AG04450 (cell line): Measurements from ENCODE around the gene THBS2. TPM values are rescaled to one million over a fixed set of nuclear protein-coding genes. Genes with fewer than 3 reads are reported as not detected.
"Not testable (repeated sequence)": the region's sequence is repeated elsewhere in the genome, so short reads cannot be mapped to it uniquely, and the experiment has no call there.

Experiments
- CTCF ChIA-PET: fragments of 300-600, 350-600 bp; formaldehyde crosslinking; extraction: SDS; loops from one replicate; lab custom pipeline; 2022; ENCODE audit warnings: antibody characterized with exemption, inconsistent platforms; lab: Charles Lee
- POLR2A ChIA-PET: fragments of 350-600 bp; formaldehyde crosslinking; extraction: SDS; loops from one replicate; lab custom pipeline; 2021; ENCODE audit warnings: antibody characterized with exemption, inconsistent platforms; lab: Yijun Ruan, JAX
- DNase-seq: peaks from one replicate; pipeline ENCODE4 v3.0.0-alpha.2; 2011; ENCODE audit warnings: low read depth, low spot score
- H3K27ac ChIP-seq: one replicate; pipeline ENCODE4 v1.5.1; 2012; ENCODE audit warnings: low read depth, low read length, control low read depth
- H3K27me3 ChIP-seq: one replicate; pipeline ENCODE4 v1.6.0; 2012; ENCODE audit warnings: low read length; ENCODE audit not compliant: control insufficient read depth, insufficient read depth
- H3K4me3 ChIP-seq: 2 replicates; pipeline ENCODE4 v1.5.1; 2011; ENCODE audit warnings: mild to moderate bottlenecking, low read depth, low read length, control low read depth
- H3K9me3 ChIP-seq: 2 replicates; pipeline ENCODE4 v1.5.1; 2012; ENCODE audit warnings: low read length; ENCODE audit not compliant: control insufficient read depth, insufficient read depth
- CTCF ChIP-seq: IDR thresholded peaks from 2 replicates; pipeline ENCODE4 v1.5.1; 2011; ENCODE audit warnings: low read depth, low read length, control low read depth, inconsistent platforms
- polyA plus RNA-seq: library from polyadenylated mRNA; depleted of rRNA; stranded (reverse); fragments of >200 nt; gene quantifications from 2 replicates; pipeline ENCODE4 v1.2.3, GENCODE V29; 2011

Gene THBS2
- polyA plus RNA-seq, 1 experiment, result 95.8 TPM

DNA sequence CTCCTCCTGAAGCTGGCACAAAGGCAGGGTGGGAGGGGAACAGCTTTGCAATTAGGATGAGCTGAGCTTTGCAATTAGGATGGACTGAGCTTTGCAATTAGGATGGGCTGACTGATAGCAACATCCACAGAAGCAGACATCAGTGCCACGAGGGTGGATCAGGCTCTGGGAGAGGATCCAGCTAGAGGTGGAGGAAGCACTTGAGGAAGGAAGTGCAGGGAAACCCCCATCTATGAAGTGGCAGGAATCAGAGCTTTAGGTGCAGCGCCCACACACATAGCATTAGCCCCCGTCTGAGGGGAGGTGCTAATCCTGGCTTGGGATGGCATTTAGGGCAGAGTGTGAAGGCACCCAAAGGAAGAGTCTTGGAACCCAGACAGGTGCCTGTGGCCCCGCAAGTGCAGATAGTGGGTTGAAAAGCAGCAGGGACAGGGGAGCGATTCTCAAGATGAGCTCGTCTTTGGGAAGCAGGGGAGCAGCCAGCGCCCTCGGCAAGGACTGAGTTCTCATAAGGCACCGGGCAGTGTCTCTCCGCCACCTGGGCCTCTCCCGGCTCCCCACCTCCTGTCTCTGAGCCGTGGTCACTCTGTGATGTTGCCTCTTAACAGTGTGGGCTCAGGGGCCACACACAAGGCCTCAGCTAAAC lies 12.0 kb upstream of the THBS2 start:
- no peaks in the 10 kb centered on the region for H3K27me3 ChIP-seq
- ChIA-PET POLR2A (no interaction called here), CTCF (no interaction called here)
- peaks cover 13% of the 10 kb centered on the region for H3K9me3 ChIP-seq
- TF ChIP-seq CTCF, result no peak
- no peak overlapping the region for H3K27ac ChIP-seq
- H3K4me3 ChIP-seq, result no peak overlapping the region
- no peak for DNase-seq

DNA sequence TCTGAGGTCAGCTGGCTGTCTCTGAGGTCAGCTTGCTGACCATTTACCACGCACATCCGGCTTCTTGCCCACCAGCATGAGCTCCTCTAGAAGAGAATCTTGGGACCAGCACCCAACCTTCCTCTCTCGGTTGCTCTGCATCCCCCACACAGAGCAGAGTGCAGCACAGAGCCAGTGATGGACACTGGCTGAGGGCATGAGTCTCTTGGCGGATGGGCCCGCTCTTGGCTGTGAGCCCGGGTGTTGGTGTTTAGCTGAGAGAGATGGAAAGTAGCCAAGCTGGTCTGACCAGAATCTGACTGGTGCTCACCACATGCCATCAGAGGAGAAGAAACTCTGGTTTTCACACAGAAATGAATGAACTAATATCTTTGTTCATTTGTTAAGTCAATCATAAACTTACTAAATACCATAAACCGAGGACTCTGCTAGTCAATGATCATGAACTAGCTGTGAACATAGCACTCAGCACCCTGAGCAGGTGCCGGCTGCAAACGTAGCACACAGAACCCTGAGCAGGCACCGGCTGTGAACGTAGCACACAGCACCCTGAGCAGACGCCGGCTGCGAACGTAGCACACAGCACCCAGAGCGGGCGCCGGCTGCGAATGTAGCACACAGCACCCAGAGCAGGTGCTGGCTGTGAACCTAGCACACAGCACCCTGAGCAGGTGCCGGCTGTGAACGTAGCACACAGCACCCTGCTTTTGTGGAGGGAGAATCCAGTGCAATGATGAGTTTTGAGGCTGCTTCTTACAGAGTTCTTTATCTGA lies 10.4 kb upstream of the THBS2 start:
- Histone ChIP-seq H3K4me3 (no peak overlapping the region), H3K27me3 (no peaks in the 10 kb centered on the region), H3K27ac (no peak overlapping the region), H3K9me3 (peaks cover 13% of the 10 kb centered on the region)
- ChIA-PET POLR2A (interaction anchor here (0.6 kb wide), 1 partner anchor 1256 kb away, joined by 3 read pairs; no protein-coding TSS in a partner anchor), CTCF (interaction anchor here (0.7 kb wide), 1 partner anchor 256 kb away, joined by 3 read pairs; no protein-coding TSS in a partner anchor)
- no peak for TF ChIP-seq CTCF
- no peak for DNase-seq

GRCh38 chr6:169263374-169263773 lies 9.7 kb upstream of the THBS2 start:
- Histone ChIP-seq H3K27ac (no peak overlapping the region), H3K9me3 (peaks cover 13% of the 10 kb centered on the region), H3K4me3 (no peak overlapping the region), H3K27me3 (no peaks in the 10 kb centered on the region)
- DNase-seq, result no peak
- ChIA-PET POLR2A (interaction anchor here (0.6 kb wide), 1 partner anchor 1255 kb away, joined by 3 read pairs; no protein-coding TSS in a partner anchor), CTCF (no interaction called here)
- TF ChIP-seq CTCF, result no peak

DNA sequence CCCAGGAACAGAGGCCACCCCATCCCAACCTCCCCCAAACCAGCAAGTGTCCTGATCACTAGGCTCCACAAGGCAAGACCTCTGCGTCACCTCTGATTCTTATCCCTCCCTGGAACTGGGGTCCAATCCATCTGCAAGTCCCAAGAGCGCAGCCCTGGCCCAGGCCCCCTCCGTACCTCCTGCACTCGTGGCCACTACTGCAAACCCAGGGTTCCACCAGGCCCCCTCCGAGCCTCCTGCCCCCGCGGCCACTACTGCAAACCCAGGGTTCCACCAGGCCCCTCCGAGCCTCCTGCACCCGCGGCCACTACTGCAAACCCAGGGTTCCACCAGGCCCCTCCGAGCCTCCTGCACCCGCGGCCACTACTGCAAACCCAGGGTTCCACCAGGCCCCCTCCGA lies 9.0 kb upstream of the THBS2 start:
- CTCF ChIA-PET, DNase-seq: not testable (repeated sequence)

GRCh38 chr6:169256518-169256917 lies 2.9 kb upstream of the THBS2 start:
- POLR2A ChIA-PET, result no interaction called here

More for the DNA sequence above, 9.0 kb upstream of the THBS2 start:
- POLR2A ChIA-PET, H3K27me3 ChIP-seq, H3K9me3 ChIP-seq, H3K27ac ChIP-seq, H3K4me3 ChIP-seq: not testable (repeated sequence)

More at GRCh38 chr6:169256518-169256917, 2.9 kb upstream of the THBS2 start:
- no peak for DNase-seq
- Histone ChIP-seq H3K4me3 (no peak overlapping the region), H3K27me3 (no peaks in the 10 kb centered on the region), H3K9me3 (no peaks in the 10 kb centered on the region), H3K27ac (no peak overlapping the region)
- CTCF ChIA-PET, result no interaction called here
- TF ChIP-seq CTCF, result no peak
